ENCODE data around the gene NLRP9.

The NLRP9 gene

DNA sequence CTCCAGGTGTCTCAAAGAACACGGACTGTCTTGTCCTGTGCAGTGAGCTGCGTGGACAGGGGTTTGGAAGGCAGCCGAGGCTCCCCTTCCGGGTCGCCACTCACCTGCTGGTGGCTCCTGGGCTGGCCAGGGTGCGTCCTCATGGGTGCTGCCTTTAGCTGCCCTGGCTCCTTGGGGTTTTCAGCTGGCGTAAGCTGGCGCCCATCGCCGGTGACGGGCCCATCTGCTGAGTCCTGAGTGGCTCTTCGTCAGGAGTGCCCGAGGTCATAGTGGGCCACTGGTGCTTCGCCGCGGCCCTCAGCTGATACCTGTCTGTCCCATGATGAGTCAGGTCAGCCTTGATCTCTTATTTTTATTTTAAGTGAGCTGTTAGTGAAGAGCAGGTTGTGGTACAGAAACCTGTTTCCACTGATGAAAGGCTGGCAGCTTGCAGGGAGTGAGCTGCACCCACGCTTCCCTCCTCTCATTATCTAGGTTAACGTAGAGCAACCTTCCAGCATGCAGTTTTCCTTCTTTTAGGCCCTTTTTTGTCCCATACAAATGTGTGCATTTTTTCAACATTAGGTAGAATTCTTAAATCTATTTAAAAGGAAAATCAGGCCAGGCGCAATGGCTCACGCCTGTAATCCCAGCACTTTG lies 44.7 kb downstream of the NLRP9 start:
- TF ChIP-seq, protein P1, sequence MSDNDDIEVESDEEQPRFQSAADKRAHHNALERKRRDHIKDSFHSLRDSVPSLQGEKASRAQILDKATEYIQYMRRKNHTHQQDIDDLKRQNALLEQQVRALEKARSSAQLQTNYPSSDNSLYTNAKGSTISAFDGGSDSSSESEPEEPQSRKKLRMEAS (IDR thresholded peaks at IDR 0.05; ENCODE audit: low read depth, low read length) = no peak
- TF ChIP-seq CTCF (IDR thresholded peaks at IDR 0.05; ENCODE audit: low read depth, low read length) (no peak), POLR2A (IDR thresholded peaks at IDR 0.05; ENCODE audit: extremely low read depth, insufficient read length) (no peak), MYC (IDR thresholded peaks at IDR 0.05; ENCODE audit: low read depth, low read length) (no peak)
- no peak overlapping the region for H3K4me3 ChIP-seq (ENCODE audit: low read depth, low read length)
- DNase-seq (ENCODE audit: low read depth) = no peak

DNA sequence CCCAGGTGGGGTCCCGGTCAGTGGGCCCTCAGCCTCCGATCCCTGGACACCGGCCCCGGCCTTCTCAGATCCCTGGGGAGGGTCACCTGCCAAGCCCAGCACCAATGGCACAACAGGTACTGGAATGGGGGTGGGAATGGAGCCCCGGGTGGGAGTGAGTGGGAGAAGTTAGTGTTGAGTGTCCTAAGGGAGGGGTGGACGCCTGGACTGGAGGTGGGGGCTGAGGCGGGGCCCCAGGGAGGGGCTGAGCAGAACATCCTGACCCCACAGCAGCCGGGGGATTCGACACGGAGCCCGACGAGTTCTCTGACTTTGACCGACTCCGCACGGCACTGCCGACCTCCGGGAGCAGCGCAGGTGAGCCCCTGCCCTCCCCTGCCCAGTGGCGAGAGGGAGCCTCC lies 45.5 kb downstream of the NLRP9 start:
- no peak for DNase-seq (ENCODE audit: low read depth)
- TF ChIP-seq MYC (IDR thresholded peaks at IDR 0.05; ENCODE audit: low read depth, low read length) = no peak
- TF ChIP-seq, protein P1 (IDR thresholded peaks at IDR 0.05; ENCODE audit: low read depth, low read length) = no peak
- no peak for TF ChIP-seq POLR2A (IDR thresholded peaks at IDR 0.05; ENCODE audit: extremely low read depth, insufficient read length)
- no peak for TF ChIP-seq CTCF (IDR thresholded peaks at IDR 0.05; ENCODE audit: low read depth, low read length)
- no peak overlapping the region for H3K4me3 ChIP-seq (ENCODE audit: low read depth, low read length)

DNA sequence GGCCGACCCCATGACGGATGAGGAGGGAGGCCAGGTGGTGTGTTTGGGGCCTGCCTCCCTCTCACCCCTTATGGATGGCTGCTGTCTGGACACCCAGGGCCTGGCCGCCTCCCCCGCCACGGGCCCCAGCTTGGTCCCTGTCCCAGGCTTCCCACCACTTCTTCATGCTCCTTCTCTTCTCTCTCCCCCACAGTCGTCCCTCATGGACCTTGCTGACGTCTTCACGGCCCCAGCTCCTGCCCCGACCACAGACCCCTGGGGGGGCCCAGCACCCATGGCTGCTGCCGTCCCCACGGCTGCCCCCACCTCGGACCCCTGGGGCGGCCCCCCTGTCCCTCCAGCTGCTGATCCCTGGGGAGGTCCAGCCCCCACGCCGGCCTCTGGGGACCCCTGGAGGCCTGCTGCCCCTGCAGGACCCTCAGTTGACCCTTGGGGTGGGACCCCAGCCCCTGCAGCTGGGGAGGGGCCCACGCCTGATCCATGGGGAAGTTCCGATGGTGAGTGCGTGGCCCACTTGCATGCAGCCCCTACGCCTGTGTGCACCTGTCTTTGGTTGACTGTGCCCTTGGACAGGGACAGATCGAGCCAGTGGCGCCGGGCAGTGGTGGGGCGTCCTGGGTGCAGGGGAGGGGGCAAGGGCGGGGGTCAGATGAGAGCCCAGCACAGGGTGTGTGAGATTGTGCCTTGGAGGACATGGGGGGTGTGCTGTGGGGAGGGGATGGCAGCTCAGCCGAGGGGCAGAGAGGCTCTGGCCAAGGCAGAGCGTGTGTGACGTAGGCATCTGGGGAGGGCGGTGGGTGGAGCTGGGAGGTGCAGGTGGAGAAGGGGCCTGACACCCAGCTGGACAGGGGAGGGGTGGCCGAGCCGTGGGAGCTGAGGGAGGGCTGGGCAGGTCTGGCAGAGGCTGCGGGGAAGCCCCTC lies 46.4 kb downstream of the NLRP9 start:
- TF ChIP-seq, protein P1 (IDR thresholded peaks at IDR 0.05; ENCODE audit: low read depth, low read length) = no peak
- TF ChIP-seq POLR2A (IDR thresholded peaks at IDR 0.05; ENCODE audit: extremely low read depth, insufficient read length) = no peak
- no peak for TF ChIP-seq MYC (IDR thresholded peaks at IDR 0.05; ENCODE audit: low read depth, low read length)
- TF ChIP-seq CTCF (IDR thresholded peaks at IDR 0.05; ENCODE audit: low read depth, low read length) = no peak
- no peak overlapping the region for H3K4me3 ChIP-seq (ENCODE audit: low read depth, low read length)
- DNase-seq (ENCODE audit: low read depth) = no peak

- DNase-seq (ENCODE audit: low read depth) = no peak
- H3K4me3 ChIP-seq (ENCODE audit: low read depth, low read length) = no peak overlapping the region
- TF ChIP-seq, protein P1 (IDR thresholded peaks at IDR 0.05; ENCODE audit: low read depth, low read length) = no peak
- TF ChIP-seq POLR2A (IDR thresholded peaks at IDR 0.05; ENCODE audit: extremely low read depth, insufficient read length) (no peak), CTCF (IDR thresholded peaks at IDR 0.05; ENCODE audit: low read depth, low read length) (no peak), MYC (IDR thresholded peaks at IDR 0.05; ENCODE audit: low read depth, low read length) (no peak)
Measured at GRCh38 chr19:55690769-55691545, 47.2 kb downstream of the NLRP9 start.

DNA sequence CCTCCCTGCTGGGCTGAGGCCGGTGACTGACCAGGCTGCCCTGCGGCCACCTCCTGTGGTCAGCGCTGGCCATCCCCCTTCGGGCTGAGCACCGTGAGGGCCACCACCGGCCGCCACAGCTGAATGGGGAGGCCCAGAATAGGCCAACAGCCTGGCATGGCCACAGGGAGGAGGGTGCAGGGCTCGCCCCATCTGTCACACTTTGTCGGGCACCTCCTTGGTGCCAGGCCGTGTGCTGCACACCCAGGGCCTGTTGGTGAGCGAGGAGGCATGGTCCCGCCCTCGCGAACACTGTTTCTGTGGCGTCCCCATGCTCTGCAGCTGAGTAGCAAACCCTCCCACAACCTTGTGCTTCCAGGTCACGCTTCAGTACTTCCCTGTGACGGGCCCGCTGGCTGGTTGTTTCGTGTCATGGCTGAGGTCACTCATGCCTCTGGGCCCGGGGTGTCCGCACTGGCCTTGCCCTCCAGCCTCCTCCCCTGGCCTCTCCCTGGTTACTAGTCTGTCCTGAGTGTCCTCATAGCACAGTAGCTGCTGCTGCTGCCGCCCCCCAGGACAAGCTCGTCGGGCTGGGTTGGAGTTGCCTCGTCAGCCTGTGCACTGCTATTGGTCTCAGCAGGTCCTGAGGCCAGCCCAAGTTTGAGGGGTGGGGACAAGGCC lies 48.0 kb downstream of the NLRP9 start:
- DNase-seq (ENCODE audit: low read depth) = no peak
- H3K4me3 ChIP-seq (ENCODE audit: low read depth, low read length) = no peak overlapping the region
- TF ChIP-seq CTCF (IDR thresholded peaks at IDR 0.05; ENCODE audit: low read depth, low read length) = no peak
- no peak for TF ChIP-seq MYC (IDR thresholded peaks at IDR 0.05; ENCODE audit: low read depth, low read length)
- TF ChIP-seq POLR2A (IDR thresholded peaks at IDR 0.05; ENCODE audit: extremely low read depth, insufficient read length) = no peak
- TF ChIP-seq, protein P1 (IDR thresholded peaks at IDR 0.05; ENCODE audit: low read depth, low read length) = no peak

Measured in NB4 (cell line).